Measurements from ENCODE around the gene OR4D1. TPM values are rescaled to one million over a fixed set of nuclear protein-coding genes. Genes with fewer than 3 reads are reported as not detected.
"Not testable (repeated sequence)": the region's sequence is repeated elsewhere in the genome, so short reads cannot be mapped to it uniquely, and the experiment has no call there.

Gene OR4D1
- total RNA-seq, 1 donor from 2014 or later: not detected

DNA sequence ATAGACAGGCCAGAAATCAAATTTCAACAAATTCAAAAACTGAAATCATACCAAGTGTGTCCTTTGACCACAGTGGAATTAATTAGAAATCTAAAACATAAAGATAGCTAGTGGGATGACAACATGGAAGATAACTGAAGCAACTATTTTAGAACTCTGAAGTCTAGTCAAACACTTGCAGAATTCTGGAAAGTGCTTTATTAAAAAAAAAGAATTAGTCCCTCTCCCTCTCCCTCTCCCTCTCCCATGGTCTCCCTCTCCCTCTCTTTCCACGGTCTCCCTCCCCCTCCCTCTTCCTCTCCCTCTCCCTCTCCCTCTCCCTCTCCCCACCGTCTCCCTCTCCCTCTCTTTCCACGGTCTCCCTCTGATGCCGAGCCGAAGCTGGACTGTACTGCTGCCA is 6.7 kb upstream of the OR4D1 start:
- TF ChIP-seq, protein P1, sequence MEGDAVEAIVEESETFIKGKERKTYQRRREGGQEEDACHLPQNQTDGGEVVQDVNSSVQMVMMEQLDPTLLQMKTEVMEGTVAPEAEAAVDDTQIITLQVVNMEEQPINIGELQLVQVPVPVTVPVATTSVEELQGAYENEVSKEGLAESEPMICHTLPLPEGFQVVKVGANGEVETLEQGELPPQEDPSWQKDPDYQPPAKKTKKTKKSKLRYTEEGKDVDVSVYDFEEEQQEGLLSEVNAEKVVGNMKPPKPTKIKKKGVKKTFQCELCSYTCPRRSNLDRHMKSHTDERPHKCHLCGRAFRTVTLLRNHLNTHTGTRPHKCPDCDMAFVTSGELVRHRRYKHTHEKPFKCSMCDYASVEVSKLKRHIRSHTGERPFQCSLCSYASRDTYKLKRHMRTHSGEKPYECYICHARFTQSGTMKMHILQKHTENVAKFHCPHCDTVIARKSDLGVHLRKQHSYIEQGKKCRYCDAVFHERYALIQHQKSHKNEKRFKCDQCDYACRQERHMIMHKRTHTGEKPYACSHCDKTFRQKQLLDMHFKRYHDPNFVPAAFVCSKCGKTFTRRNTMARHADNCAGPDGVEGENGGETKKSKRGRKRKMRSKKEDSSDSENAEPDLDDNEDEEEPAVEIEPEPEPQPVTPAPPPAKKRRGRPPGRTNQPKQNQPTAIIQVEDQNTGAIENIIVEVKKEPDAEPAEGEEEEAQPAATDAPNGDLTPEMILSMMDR (IDR thresholded peaks at IDR 0.05; ENCODE audit: unreplicated experiment): no peak
- Mint-ChIP-seq H3K4me1 (no peaks in the 10 kb centered on the region), H3K27ac (no peak overlapping the region), H3K4me3 (no peak overlapping the region), H3K36me3 (no peaks in the 10 kb centered on the region), H3K9me3 (peaks cover 31% of the 10 kb centered on the region), H3K27me3 (ENCODE audit: low read depth) (peaks cover 51% of the 10 kb centered on the region)
- no peak for DNase-seq (ENCODE audit: low spot score in 2 of 2, unreplicated experiment in 2 of 2)

DNA sequence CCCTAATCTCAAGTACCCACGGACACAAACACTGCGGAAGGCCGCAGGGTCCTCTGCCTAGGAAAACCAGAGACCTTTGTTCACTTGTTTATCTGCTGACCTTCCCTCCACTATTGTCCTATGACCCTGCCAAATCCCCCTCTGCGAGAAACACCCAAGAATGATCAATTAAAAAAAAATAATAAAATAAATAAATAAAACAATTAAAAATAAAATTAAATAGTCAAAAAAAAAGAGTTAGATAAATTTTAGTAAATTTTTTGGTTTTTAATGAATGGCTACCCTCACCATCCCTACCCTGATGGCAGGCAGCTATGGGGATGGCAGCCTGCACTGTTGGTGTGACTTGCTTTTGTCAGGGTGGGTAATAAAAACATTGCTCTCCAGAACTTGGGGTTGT is 4.8 kb upstream of the OR4D1 start:
- peaks cover 48% of the 10 kb centered on the region for H3K27me3 Mint-ChIP-seq (ENCODE audit: low read depth)
- DNase-seq (ENCODE audit: low spot score in 2 of 2, unreplicated experiment in 2 of 2); H3K4me3 Mint-ChIP-seq; H3K4me1 Mint-ChIP-seq; H3K27ac Mint-ChIP-seq; H3K36me3 Mint-ChIP-seq: not testable (repeated sequence)
- peaks cover 33% of the 10 kb centered on the region for H3K9me3 Mint-ChIP-seq

DNA sequence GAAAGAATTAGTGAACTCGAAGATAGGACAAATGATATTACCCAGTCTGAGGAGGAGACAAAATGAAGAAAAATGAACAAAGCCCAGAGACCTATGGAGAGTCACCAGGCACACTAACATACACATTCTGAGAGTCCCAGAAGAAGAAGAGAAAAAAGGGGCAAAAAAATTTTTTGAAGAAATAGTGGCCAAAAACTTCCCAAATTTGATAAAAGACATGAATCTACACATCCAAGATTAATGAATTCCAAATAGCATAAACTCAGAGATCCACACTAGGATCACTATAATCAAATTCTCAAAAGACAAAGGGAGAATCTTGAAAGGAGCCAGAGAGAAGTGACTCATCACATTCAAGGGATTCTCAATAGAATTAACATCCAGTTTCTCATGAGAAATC is 3.4 kb upstream of the OR4D1 start:
- Mint-ChIP-seq H3K27ac (no peak overlapping the region), H3K4me1 (no peaks in the 10 kb centered on the region), H3K27me3 (ENCODE audit: low read depth) (peaks cover 48% of the 10 kb centered on the region), H3K4me3 (no peak overlapping the region), H3K36me3 (no peaks in the 10 kb centered on the region), H3K9me3 (peaks cover 33% of the 10 kb centered on the region)
- TF ChIP-seq, protein P1 (IDR thresholded peaks at IDR 0.05; ENCODE audit: unreplicated experiment): no peak
- DNase-seq (ENCODE audit: low spot score in 2 of 2, unreplicated experiment in 2 of 2): no peak

DNA sequence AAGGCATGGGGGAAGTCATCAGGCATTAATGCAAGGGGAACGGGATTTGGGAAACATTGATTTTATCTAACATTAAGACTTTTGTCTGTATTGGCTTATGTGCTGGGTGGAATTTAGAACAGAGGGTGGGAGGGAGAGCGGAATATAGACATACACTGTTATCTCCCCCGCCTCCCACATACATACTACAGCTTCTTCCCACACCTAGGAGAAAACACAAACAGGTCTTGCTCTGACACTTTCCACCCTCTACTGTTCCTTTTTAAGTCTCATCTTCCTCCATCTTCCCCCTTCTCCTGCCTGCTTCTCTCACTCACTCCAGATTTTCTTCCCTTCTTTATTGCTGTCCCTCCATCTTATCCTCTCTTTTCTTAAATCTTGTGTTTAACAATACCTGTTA is 425 bp downstream of the OR4D1 start:
- peaks cover 73% of the 10 kb centered on the region for H3K27me3 Mint-ChIP-seq (ENCODE audit: low read depth)
- H3K27ac Mint-ChIP-seq: no peak overlapping the region
- no peak overlapping the region for H3K4me3 Mint-ChIP-seq

DNA sequence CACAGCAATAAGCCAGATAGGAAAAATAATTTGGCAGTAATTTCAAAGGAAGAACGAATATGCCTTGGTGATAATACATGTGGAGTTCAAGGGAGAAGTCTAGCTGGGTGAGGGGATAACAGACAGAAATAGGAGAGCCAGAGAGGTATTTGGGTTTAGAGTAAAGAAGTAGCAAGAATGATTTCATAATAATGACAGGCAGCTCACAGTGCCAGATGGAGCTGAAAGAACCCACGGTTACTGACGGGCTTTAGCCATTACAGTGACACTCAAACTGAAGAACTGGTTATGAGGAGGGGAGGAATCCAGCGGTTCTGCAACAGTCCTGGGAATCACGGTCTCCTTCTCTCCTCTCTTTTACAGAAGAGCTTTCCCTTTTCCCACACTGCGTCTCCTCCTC is 2.2 kb downstream of the OR4D1 start:
- Mint-ChIP-seq H3K27me3 (ENCODE audit: low read depth) (peaks cover 87% of the 10 kb centered on the region), H3K9me3 (peaks cover 12% of the 10 kb centered on the region), H3K4me1 (no peaks in the 10 kb centered on the region), H3K4me3 (no peak overlapping the region), H3K36me3 (no peaks in the 10 kb centered on the region), H3K27ac (no peak overlapping the region)
- TF ChIP-seq, protein P1 (IDR thresholded peaks at IDR 0.05; ENCODE audit: unreplicated experiment): no peak
- no peak for DNase-seq (ENCODE audit: low spot score in 2 of 2, unreplicated experiment in 2 of 2)

More for the DNA sequence above, 425 bp downstream of the OR4D1 start:
- peaks cover 29% of the 10 kb centered on the region for H3K9me3 Mint-ChIP-seq
- TF ChIP-seq, protein P1 (IDR thresholded peaks at IDR 0.05; ENCODE audit: unreplicated experiment): no peak
- no peak for DNase-seq (ENCODE audit: low spot score in 2 of 2, unreplicated experiment in 2 of 2)
- no peaks in the 10 kb centered on the region for H3K36me3 Mint-ChIP-seq
- no peaks in the 10 kb centered on the region for H3K4me1 Mint-ChIP-seq

DNA sequence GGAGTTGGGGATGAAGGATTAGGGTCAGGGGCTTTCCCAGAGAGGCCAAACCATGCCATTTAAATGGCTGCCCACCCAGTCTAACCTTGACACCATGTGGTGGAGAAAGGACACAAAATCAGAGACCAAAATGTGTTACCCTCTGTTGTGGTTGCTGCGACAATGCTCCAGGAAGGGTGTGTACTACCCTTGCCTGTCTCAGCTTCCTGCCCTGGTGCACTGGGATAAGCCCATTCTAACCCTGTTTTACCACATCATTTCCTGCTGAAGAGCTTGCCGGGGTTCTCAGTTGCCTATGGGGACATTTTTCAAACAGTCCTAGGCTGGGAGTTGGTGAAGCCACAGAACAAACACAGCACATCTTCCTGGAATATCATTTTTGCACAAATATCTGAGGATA is 4.9 kb downstream of the OR4D1 start:
- no peak overlapping the region for H3K4me3 Mint-ChIP-seq
- H3K36me3 Mint-ChIP-seq: no peaks in the 10 kb centered on the region
- TF ChIP-seq, protein P1 (IDR thresholded peaks at IDR 0.05; ENCODE audit: unreplicated experiment): no peak
- no peaks in the 10 kb centered on the region for H3K9me3 Mint-ChIP-seq
- DNase-seq (ENCODE audit: low spot score in 2 of 2, unreplicated experiment in 2 of 2): no peak
- H3K4me1 Mint-ChIP-seq: peaks cover 9% of the 10 kb centered on the region
- H3K27ac Mint-ChIP-seq: no peak overlapping the region
- peaks cover 92% of the 10 kb centered on the region for H3K27me3 Mint-ChIP-seq (ENCODE audit: low read depth)
